Activated CD8-positive, alpha-beta T cell treated with anti-CD3 and anti-CD28 coated beads, Interleukin-2, amount 10 ng/mL, durations not matched to agents 7 days and 5 days (primary cell): ENCODE measurements around the gene ARHGEF16. TPM values are rescaled to one million over a fixed set of nuclear protein-coding genes. Genes with fewer than 3 reads are reported as not detected.

ENCODE experiments used
- ATAC-seq: fragments of 150-1000 bp; cut with Tn5 transposase; one replicate; pipeline ENCODE4 v1.10.0; 2021; ENCODE audit warnings: moderate library complexity
- CTCF ChIA-PET: fragments of 350-600 bp; sonication (Branson Sonifier 250); formaldehyde crosslinking; loops from one replicate; lab custom pipeline; 2021; ENCODE audit warnings: antibody characterized with exemption; lab: Charles Lee
- POLR2A ChIA-PET: fragments of 350-600 bp; sonication (Branson Sonifier 250); formaldehyde crosslinking; loops from one replicate; lab custom pipeline; 2021; ENCODE audit warnings: antibody characterized with exemption; lab: Charles Lee
- DNase-seq: peaks from one replicate; pipeline ENCODE4 v3.0.0-alpha.2; 2020
- H3K27ac Mint-ChIP-seq: one replicate; pipeline ENCODE4 v1.8.0; 2021; ENCODE audit warnings: mild to moderate bottlenecking, mixed read lengths
- H3K27me3 Mint-ChIP-seq: one replicate; pipeline ENCODE4 v1.8.0; 2021; ENCODE audit warnings: low read depth, mixed read lengths
- H3K36me3 Mint-ChIP-seq: one replicate; pipeline ENCODE4 v1.8.0; 2021; ENCODE audit warnings: low read depth, mixed read lengths
- H3K4me1 Mint-ChIP-seq: one replicate; pipeline ENCODE4 v1.8.0; 2021; ENCODE audit warnings: low read depth, mixed read lengths
- H3K4me3 Mint-ChIP-seq: one replicate; pipeline ENCODE4 v1.8.0; 2021; ENCODE audit warnings: mild to moderate bottlenecking, mixed read lengths
- H3K9me3 Mint-ChIP-seq: one replicate; pipeline ENCODE4 v1.8.0; 2022; ENCODE audit warnings: mixed read lengths; ENCODE audit not compliant: insufficient read depth
- total RNA-seq, 2 experiments: library from RNA; stranded (reverse); gene quantifications; one replicate each; pipeline ENCODE4 v1.2.3, GENCODE V29; 2021

The ARHGEF16 gene
- total RNA-seq, 2 experiments from 2014 or later: not detected

GRCh38 chr1:3525551-3526482 lies 71.4 kb downstream of the ARHGEF16 start:
- ChIA-PET CTCF (no interaction called here), POLR2A (no interaction called here)
- H3K4me3 Mint-ChIP-seq: no peak overlapping the region
- H3K9me3 Mint-ChIP-seq: no peaks in the 10 kb centered on the region
- H3K27me3 Mint-ChIP-seq: no peaks in the 10 kb centered on the region
- no peak for ATAC-seq
- no peak for DNase-seq
- H3K4me1 Mint-ChIP-seq: peaks cover 6% of the 10 kb centered on the region
- no peak overlapping the region for H3K27ac Mint-ChIP-seq
- no peaks in the 10 kb centered on the region for H3K36me3 Mint-ChIP-seq

- H3K4me1 Mint-ChIP-seq: peaks cover 8% of the 10 kb centered on the region
- no peak overlapping the region for H3K4me3 Mint-ChIP-seq
- ChIA-PET POLR2A (no interaction called here), CTCF (no interaction called here)
- DNase-seq: no peak
- peaks cover 1% of the 10 kb centered on the region for H3K27me3 Mint-ChIP-seq
- no peak overlapping the region for H3K27ac Mint-ChIP-seq
- H3K9me3 Mint-ChIP-seq: no peaks in the 10 kb centered on the region
- no peaks in the 10 kb centered on the region for H3K36me3 Mint-ChIP-seq
- no peak for ATAC-seq
Measured at GRCh38 chr1:3527774-3528173, 73.3 kb downstream of the ARHGEF16 start.

- Mint-ChIP-seq H3K36me3 (no peaks in the 10 kb centered on the region), H3K27ac (no peak overlapping the region), H3K4me3 (peak overlapping the region; percentile 12), H3K27me3 (peaks cover 1% of the 10 kb centered on the region), H3K4me1 (peaks cover 8% of the 10 kb centered on the region), H3K9me3 (no peaks in the 10 kb centered on the region)
- ATAC-seq (no peak), DNase-seq (no peak)
- ChIA-PET CTCF (interaction anchor here (1.1 to 1.6 kb wide), 2 partner anchors 10 to 90 kb away, joined by 3 to 6 read pairs; no protein-coding TSS in a partner anchor), POLR2A (no interaction called here)
Measured at GRCh38 chr1:3529099-3529729, 74.7 kb downstream of the ARHGEF16 start.

- peak overlapping the region; percentile 15 for H3K27ac Mint-ChIP-seq
- ChIA-PET CTCF (interaction anchor here (0.9 to 1.6 kb wide), 2 partner anchors 13 to 89 kb away, joined by 3 to 6 read pairs; no protein-coding TSS in a partner anchor), POLR2A (no interaction called here)
- no peaks in the 10 kb centered on the region for H3K9me3 Mint-ChIP-seq
- H3K4me1 Mint-ChIP-seq: peaks cover 8% of the 10 kb centered on the region
- H3K36me3 Mint-ChIP-seq: no peaks in the 10 kb centered on the region
- peaks cover 1% of the 10 kb centered on the region for H3K27me3 Mint-ChIP-seq
- peak overlapping the region; percentile 76 for H3K4me3 Mint-ChIP-seq
- ATAC-seq: no peak
- no peak for DNase-seq
Measured at GRCh38 chr1:3530086-3530925, 75.8 kb downstream of the ARHGEF16 start.

Other genes starting within 250 kb of the ARHGEF16 start
- gene MEGF6, start 156.8 kb downstream of the ARHGEF16 start, total RNA-seq: 1 to 10 TPM; 7.1 to 8.3 TPM
- 10 to 100 TPM in 1 of 2 experiments, 1 to 10 TPM in 1; 9.9 to 10.0 TPM for gene TPRG1L, start 170.3 kb downstream of the ARHGEF16 start, total RNA-seq
- 10 to 100 TPM; 33.1 to 36.7 TPM for gene WRAP73, start 195.4 kb downstream of the ARHGEF16 start, total RNA-seq
- gene TP73, start 197.9 kb downstream of the ARHGEF16 start, total RNA-seq: 1 to 10 TPM; 1.3 to 1.4 TPM